Measurements from ENCODE around the gene ZFYVE9. TPM values are rescaled to one million over a fixed set of nuclear protein-coding genes. Genes with fewer than 3 reads are reported as not detected.
A peak's percentile ranks its signal among the peaks of the same experiment; 100 is the strongest.

Gene ZFYVE9
- total and polyA plus RNA-seq, 10 donors = 0.72 to 16.7 (median 9.2) TPM

- 8 to 13% (median 10%) methylated on average over 22 of the region's 22 CpGs for WGBS, 5 donors
- Histone ChIP-seq H3K4me3 (peak overlapping the region; percentile 72 to 88 (median 82)), H3K9me3 (no peaks in the 10 kb centered on the region), H3K27me3 (replicated peaks in 1 of 7) (peaks cover 0 to 5% (median 0%) of the 10 kb centered on the region in 7 donors), H3K4me1 (peaks cover 11 to 56% (median 32%) of the 10 kb centered on the region in 6 donors), H3K36me3 (peaks cover 0 to 42% (median 26%) of the 10 kb centered on the region in 6 donors), H3K27ac (peak overlapping the region; percentile 93 to 98 (median 96))
- intact Hi-C loops (cut with DNase I; ENCODE audit: low total_unique reads) = no loop called here
- TF ChIP-seq POLR2A (IDR thresholded peaks at IDR 0.05) = no peak
- no peak for TF ChIP-seq POLR2AphosphoS5 (IDR thresholded peaks at IDR 0.05)
- no peak for TF ChIP-seq CTCF (IDR thresholded peaks at IDR 0.05 in 8 of 11, conservative IDR thresholded peaks at IDR 0.05 in 3 of 11)
- DNase-seq = peak; percentile 83
Observed at GRCh38 chr1:52365071-52365745, 223.3 kb downstream of the ZFYVE9 start.

GRCh38 chr1:52365746-52366516, 224.0 kb downstream of the ZFYVE9 start, which contains the start of gene CC2D1B:
CC2D1B (minus strand) TSS chr1:52366205; CDS start chr1:52364620, 1,585 bp downstream.
- DNase-seq = peak; percentile 100
- H3K36me3 ChIP-seq = peaks cover 0 to 35% (median 19%) of the 10 kb centered on the region in 6 donors
- no peaks in the 10 kb centered on the region for H3K9me3 ChIP-seq
- H3K27ac ChIP-seq = peak within 1 kb of the TSS; percentile 93 to 98 (median 96)
- intact Hi-C loops (cut with DNase I; ENCODE audit: low total_unique reads) = no loop called here
- peaks cover 0 to 5% (median 0%) of the 10 kb centered on the region in 7 donors for H3K27me3 ChIP-seq (replicated peaks in 1 of 7)
- H3K4me3 ChIP-seq = peak within 1 kb of the TSS; percentile 72 to 88 (median 82)
- TF ChIP-seq POLR2AphosphoS5 (IDR thresholded peaks at IDR 0.05) (peak; percentile 97 to 98 (median 98)), POLR2A (IDR thresholded peaks at IDR 0.05) (peak; percentile 82 to 86 (median 82)), CTCF (IDR thresholded peaks at IDR 0.05 in 8 of 11, conservative IDR thresholded peaks at IDR 0.05 in 3 of 11) (peak; percentile 30 to 80 (median 66))
- H3K4me1 ChIP-seq = peaks cover 11 to 56% (median 32%) of the 10 kb centered on the region in 6 donors
- WGBS, 5 donors = 0% methylated on average over 9 to 92 of the region's 92 CpGs

GRCh38 chr1:52366517-52366827, 224.6 kb downstream of the ZFYVE9 start:
- Histone ChIP-seq H3K4me1 (peaks cover 11 to 56% (median 32%) of the 10 kb centered on the region in 6 donors), H3K9me3 (no peaks in the 10 kb centered on the region), H3K4me3 (peak overlapping the region; percentile 72 to 88 (median 82)), H3K36me3 (peaks cover 0 to 30% (median 13%) of the 10 kb centered on the region in 6 donors), H3K27me3 (replicated peaks in 1 of 7) (peaks cover 0 to 5% (median 0%) of the 10 kb centered on the region in 7 donors), H3K27ac (peak overlapping the region; percentile 93 to 98 (median 96))
- DNase-seq = no peak
- TF ChIP-seq POLR2A (IDR thresholded peaks at IDR 0.05) (no peak), POLR2AphosphoS5 (IDR thresholded peaks at IDR 0.05) (no peak), CTCF (IDR thresholded peaks at IDR 0.05 in 8 of 11, conservative IDR thresholded peaks at IDR 0.05 in 3 of 11) (no peak)
- intact Hi-C loops (cut with DNase I; ENCODE audit: low total_unique reads) = no loop called here
- WGBS, 5 donors = 17 to 24% (median 20%) methylated on average over 8 of the region's 8 CpGs

- Histone ChIP-seq H3K9me3 (no peaks in the 10 kb centered on the region), H3K4me3 (no peak overlapping the region), H3K36me3 (peaks cover 0 to 28% (median 6%) of the 10 kb centered on the region in 6 donors), H3K27me3 (replicated peaks in 1 of 7) (peaks cover 0 to 5% (median 0%) of the 10 kb centered on the region in 7 donors), H3K27ac (no peak overlapping the region), H3K4me1 (peaks cover 11 to 55% (median 32%) of the 10 kb centered on the region in 6 donors)
- DNase-seq = no peak
- no peak for TF ChIP-seq POLR2A (IDR thresholded peaks at IDR 0.05)
- TF ChIP-seq POLR2AphosphoS5 (IDR thresholded peaks at IDR 0.05) = no peak
- TF ChIP-seq CTCF (IDR thresholded peaks at IDR 0.05 in 8 of 11, conservative IDR thresholded peaks at IDR 0.05 in 3 of 11) = no peak
- intact Hi-C loops (cut with DNase I; ENCODE audit: low total_unique reads) = no loop called here
- 89 to 96% (median 93%) methylated on average over 5 of the region's 5 CpGs for WGBS, 5 donors
Observed at GRCh38 chr1:52367272-52367671, 225.4 kb downstream of the ZFYVE9 start.

Data from spleen (tissue), 11 donors.